Activated naive CD8-positive, alpha-beta T cell treated with anti-CD3 and anti-CD28 coated beads, Interleukin-2, amount 50 U/mL, for 24 hours (primary cell): ENCODE data around the gene GUCY1A1.

Experiments used
- ATAC-seq: fragments of 150-1000 bp; cut with Tn5 transposase; one replicate; pipeline ENCODE4 v1.10.0; 2021
- DNase-seq: peaks from one replicate; pipeline ENCODE4 v3.0.0; 2021
- H3K27ac Mint-ChIP-seq: one replicate; pipeline ENCODE4 v1.8.0; 2021; ENCODE audit warnings: mild to moderate bottlenecking, mixed read lengths
- H3K27me3 Mint-ChIP-seq: one replicate; pipeline ENCODE4 v1.8.0; 2021; ENCODE audit warnings: mixed read lengths
- H3K36me3 Mint-ChIP-seq: one replicate; pipeline ENCODE4 v1.8.0; 2021; ENCODE audit warnings: low read depth, mixed read lengths
- H3K4me1 Mint-ChIP-seq: one replicate; pipeline ENCODE4 v1.8.0; 2021; ENCODE audit warnings: mixed read lengths
- H3K4me3 Mint-ChIP-seq: one replicate; pipeline ENCODE4 v1.8.0; 2021; ENCODE audit warnings: mild to moderate bottlenecking, moderate library complexity, mixed read lengths
- H3K9me3 Mint-ChIP-seq: one replicate; pipeline ENCODE4 v1.8.0; 2021; ENCODE audit warnings: mixed read lengths

GUCY1A1 gene

GRCh38 chr4:155781249-155781831 is 114.7 kb downstream of the GUCY1A1 start:
- Mint-ChIP-seq H3K9me3 (no peaks in the 10 kb centered on the region), H3K36me3 (no peaks in the 10 kb centered on the region), H3K4me3 (no peak overlapping the region), H3K27ac (no peak overlapping the region), H3K27me3 (no peaks in the 10 kb centered on the region), H3K4me1 (no peaks in the 10 kb centered on the region)
- no peak for DNase-seq
- no peak for ATAC-seq
